Measurements from ENCODE around the gene GPATCH2.
"Not testable (repeated sequence)": the region's sequence is repeated elsewhere in the genome, so short reads cannot be mapped to it uniquely, and the experiment has no call there.

GPATCH2 gene

DNA sequence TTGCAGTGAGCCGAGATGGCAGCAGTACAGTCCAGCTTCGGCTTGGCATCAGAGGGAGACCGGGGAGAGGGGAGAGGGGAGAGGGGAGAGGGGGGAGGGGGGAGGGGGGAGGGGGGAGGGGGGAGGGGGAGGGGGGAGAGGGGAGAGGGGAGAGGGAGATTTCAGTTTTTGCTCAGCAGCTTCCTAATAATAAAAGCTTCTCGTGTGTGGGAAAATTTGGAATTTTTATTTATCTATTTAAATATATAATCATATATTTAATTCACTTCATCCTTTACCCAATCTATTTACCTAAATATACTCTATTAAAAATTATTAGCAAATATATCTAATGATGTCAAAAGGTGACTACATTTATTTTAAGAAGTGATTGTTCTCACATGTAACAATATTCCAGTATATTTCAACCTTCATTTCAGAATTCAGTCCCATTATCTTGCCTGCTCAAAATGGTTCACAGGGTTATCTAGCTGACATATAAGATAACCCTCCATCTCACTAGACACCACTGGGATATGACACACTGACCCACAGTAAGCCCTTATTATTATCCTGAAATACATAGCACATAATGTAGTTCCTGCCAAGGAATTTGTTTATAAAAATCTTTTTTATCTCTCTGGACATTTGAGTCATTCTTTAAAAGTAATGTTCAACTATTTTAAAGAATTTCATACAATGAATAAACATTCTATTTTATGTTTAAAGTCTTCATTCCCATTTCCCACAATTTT is 105.9 kb downstream of the GPATCH2 start:
- DNase-seq: no peak

DNA sequence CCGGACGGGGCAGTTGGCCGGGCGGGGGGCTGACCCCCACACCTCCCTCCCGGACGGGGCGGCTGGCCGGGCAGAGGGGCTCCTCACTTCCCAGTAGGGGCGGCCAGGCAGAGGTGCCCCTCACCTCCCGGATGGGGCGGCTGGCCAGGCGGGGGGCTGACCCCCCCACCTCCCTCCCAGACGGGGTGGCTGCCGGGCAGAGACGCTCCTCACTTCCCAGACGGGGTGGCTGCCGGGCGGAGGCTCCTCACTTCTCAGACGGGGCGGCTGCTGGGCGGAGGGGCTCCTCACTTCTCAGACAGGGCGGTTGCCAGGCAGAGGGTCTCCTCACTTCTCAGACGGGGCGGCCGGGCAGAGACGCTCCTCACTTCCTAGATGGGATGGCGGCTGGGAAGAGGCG is 107.0 kb downstream of the GPATCH2 start:
- not testable (repeated sequence) for DNase-seq

DNA sequence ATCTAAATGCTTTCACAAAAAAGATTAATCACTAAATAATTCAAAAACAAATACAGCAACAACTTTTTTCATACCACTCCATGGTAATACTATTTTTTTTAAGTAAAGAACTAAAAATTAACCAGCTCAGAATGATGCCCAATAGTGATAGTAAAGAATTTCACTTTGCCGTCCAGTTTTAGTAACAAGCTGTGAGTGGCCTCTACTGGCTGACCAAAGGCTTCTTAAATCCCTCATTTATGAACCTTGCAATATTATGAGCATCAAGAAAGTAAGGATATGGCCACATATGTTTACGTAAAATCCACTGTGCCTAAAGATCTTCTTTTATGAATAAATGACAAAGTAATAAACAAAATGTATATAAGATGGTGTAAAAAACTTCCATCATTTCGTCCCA is 108.6 kb downstream of the GPATCH2 start:
- no peak for DNase-seq

DNA sequence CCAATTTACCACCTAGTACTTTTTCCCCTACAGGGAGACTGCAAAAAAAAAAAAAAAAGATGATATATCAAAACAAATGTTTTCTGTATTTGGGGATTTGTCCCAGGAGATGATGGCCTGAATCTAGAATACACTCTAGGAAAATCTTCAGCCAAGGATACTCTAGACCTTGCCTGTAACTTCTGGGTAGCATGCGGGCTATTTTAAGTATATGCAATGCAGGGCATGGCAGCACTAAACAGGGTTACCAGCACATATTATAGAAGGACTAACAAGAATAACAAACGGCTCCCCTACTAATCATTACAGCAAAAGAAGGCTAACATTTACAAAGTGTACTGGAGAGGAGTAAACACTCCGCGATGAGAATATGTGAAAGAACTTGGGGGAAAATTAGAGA is 109.6 kb downstream of the GPATCH2 start:
- DNase-seq: no peak

DNA sequence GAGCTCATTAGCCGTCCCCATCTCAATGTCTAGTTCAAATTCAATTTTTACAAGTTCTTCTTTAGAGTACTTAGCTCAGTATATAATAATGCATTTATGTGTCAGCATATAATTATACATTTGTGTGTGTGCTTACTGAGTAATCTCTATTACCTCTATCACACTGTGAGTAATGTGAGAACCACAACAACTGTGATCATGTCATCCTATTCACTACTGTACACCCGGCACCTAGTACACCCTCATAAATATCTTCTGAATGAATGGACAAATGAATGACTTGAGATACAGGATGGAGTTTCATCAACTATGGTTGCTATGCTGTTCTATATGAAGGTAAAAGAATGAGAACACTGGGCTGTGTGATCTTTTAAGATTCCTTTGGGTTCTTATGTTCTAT is 124.0 kb downstream of the GPATCH2 start:
- no peak for DNase-seq

DNA sequence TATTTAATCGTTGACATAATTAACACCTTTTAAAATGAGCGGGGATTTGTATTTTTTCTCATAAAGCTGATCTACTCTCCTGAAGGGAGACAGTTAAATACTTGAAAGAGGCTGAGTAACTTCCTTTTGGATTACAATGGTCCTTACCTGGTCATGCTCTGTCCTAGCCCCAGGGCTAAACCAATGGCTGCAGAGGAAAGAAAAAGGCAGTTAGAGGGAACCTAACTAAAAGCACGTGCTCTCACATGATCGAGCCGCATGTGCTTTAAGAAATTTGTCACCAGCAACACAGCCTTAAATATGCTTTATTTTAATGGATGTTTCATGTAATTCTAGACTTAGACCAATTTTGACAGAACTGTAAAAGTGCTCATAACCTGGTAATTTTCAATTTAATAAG is 132.7 kb downstream of the GPATCH2 start:
- DNase-seq: no peak

DNA sequence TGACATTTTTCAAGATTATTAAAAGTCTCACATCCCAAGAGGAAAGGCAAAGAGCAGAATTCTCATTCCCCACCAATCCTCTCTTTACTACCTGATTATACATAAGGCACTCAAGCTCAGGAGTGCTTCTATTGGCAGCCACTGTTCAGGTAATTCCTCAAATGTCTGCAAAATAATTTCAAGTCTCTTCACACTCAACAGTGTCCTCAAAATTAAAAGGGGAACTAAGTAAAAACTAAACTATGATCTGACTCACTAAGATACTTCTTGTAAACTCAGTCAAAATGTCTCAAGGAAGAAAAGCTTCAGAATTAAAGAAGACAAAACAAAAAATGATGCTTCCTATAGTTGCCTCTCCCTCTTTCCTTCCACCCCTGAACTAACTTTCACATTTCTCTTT is 135.6 kb downstream of the GPATCH2 start:
- no peak for DNase-seq

DNA sequence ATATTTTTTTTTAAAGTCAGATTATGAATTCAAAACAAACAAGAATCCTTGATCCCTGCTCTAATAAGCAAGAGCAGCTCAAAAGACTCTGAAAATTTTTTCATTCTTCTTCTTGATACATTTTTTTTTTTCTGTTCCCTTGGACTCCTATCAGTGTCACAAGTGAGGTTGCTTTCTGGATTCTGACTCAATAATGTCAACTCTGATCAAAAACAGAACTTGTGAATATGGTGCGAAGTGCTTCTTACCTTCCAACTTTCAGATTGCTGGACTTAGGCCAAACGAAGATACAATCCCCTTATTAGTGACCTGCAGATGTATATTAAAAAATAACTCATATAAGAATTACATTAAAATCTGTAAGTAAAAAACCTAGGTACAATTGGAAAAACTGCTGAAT is 136.1 kb downstream of the GPATCH2 start:
- DNase-seq: no peak

DNA sequence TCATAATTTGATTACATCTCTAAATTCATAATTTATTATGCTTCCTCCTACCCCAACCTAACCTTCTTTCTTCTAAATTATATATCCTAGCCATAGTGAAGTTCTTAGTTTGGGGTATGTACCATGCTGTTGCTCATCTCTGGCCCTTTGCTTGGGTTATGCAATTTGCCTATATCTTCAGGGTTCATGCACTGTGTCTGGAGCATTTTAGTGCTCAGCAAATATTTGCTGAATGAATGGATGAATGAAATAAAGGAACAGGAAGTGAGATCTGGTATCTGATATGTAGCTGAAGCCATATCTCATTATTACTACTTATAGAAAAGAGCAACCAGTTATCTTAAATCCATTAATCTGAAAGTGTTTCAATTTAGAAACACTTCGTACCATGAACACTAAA is 137.6 kb downstream of the GPATCH2 start:
- DNase-seq: no peak

DNA sequence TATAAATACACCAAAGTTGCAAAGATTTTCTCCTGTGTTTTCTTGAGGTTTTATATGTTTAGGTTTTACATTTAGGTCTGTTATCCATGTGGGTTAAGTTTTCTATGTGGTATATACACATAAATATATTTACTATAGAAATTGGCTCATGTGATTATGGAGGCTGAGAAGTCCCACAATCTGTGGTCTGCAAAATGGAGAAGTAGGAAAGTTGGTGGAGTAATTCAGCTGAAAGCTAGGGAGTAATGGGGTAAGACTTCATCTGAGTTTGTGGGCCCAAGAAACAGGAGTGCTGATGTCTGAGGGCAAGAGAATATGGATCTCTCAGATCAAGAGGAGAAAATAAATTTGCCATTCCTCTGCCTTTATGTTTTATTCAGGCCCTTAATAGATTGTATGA is 146.0 kb downstream of the GPATCH2 start:
- no peak for DNase-seq

DNA sequence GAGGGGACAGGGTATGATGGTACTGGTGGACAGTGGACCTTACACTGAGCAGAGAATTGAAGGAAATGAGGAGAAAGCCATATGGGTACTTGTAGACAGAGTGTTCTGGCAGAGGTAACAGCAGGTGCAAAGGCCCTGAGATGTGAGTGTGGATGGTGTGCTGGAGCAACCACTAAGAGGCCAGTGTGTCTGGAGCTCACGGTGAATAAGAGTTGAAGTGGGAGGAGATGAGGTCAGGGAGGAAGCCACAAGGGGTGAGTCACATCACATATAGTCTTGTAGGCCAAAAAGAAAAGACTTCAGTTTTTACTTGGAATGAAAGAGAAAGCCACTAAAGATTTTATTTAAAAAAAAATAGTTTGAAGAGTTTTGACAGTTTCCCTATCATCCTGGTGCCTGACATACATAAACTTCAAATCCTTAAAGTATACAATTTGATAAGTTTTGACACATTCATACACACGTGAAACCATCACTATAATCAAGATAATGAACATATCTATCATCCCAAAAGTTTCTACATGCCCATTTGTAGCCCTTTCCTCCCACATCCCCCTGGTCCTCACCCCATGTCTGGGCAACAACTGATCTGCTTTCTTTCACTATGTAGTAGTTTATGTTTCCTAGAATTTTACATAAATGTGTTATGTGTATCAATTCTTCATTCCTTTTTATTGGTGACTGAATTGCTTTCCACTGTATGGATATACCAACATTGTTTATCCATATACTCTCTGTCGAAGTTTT is 148.4 kb downstream of the GPATCH2 start:
- DNase-seq: no peak

DNA sequence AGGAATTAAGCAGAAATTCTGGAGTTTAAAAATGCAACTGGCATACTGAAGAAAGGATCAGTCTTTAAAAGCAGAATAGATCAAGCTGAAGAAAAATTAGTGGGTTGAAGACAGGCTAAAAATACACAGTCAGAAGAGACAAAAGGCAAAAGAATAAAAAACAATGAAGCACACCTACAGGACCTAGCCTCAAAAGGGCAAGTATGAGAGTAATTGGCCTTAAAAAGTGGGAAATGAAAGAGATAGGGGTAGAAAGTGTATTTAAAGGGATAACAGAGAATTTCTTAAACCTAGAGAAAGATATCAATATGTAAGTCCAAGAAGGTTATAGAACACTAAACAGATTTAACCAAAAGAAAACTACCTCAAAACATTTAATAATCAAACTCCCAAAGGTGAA is 152.4 kb downstream of the GPATCH2 start:
- no peak for DNase-seq

DNA sequence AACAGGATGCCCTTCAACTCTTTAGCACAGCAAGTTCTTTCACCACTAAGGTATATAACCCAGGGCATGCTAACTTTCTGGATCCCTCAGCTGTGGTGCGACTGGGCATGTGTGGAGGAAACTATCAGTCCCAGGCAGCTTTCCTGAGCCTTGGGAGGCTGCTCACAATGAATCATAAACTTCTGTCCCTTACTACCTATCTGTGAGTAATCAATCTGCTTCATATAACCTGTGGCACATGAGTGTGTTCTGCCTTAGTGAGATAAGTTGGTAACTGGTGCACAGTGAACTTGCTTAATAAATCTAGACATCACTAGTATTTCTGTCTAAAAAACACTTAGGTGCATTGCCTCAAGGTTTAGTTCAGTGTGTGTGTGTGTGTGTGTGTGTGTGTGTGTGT is 158.0 kb downstream of the GPATCH2 start:
- DNase-seq: no peak

DNA sequence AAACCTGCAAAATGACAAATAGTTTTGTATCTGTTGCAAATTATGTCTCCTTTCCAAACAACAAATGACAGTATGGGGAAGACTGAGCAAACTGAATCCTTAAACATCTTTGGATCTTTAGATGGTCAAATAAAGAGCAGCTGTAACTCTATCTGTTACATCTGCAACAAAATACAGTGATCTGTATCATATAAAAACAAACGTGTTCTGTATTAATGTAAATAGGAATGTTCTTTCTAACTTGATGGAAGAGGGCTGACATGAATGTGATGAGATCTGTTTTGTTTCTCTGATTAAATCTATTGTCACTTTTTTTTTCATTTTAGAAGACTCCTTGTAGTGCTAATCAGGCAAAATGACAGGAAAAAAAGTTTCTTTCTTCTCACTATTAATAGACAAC is 159.5 kb downstream of the GPATCH2 start:
- DNase-seq: no peak

DNA sequence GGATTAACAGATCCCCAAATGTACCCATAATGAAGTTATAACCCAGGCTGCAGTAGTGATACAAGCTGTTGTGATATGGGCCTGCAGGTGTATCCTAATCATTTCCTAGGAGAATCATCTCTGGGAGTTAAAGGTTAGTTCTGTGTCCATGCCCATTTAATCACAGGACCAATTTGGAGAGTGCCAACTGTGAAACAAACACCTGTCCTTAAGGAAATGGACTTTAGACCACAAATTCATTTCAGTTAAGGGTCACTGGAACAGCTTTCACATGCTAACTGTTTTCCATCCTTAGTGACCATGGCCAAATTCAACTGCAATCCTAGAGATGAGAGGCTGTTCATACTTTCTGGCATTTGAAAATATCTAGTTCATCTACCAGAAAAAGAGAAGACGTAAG is 160.9 kb downstream of the GPATCH2 start:
- DNase-seq: no peak

DNA sequence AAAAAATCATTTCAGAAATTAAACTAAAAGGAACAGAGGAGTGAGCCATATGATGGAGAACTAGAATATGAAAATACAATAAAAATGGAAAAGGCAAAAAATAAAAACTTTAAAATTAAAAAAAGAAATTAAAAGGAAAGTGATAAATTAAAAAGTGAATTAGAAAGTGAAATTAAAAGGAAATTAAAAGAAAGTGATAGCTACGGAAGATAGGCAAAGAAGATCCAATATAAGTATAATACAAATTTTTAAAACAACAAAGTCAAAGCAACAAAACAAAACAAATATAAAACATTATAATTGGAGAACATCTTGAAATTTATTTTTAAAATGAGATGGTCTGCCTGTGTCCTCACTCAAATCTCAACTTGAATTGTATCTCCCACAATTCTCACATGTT is 165.8 kb downstream of the GPATCH2 start:
- DNase-seq: no peak

DNA sequence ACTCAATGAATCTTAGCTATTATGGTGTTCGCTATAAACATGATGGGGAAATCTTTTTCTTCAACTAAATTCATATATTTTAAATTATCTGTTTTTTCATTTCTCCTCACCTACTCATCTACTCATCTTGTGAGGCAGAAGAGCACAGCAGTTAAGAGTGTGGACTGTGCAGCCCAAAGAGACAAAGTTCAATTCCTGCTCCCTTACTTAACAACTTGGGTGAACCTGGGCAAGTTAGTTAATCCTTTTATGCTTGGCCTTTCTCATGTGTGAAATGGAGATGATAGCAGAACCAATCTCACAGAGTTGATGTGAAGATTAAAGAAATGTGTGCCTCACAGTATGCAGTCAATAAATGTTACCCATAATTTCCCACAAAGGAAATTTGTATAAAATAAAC is 168.2 kb downstream of the GPATCH2 start:
- no peak for DNase-seq

DNA sequence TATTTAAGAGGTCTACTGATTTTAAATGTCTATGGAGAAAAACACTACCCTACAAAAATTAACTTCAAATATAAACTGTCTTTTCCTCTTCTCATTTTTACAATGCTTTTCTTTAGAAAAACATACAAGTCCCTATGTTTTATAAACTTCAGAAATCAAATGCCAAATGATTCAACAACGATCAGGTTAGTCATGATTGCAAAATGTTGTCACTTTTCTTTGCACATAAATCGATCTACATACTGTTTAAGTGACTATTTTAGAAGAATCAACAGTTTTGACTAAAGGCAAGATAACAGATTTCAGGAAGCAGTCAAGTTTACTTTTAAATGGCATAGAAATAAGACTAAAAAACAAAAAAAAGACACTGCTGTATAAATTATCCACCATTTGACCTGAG is 168.7 kb downstream of the GPATCH2 start:
- DNase-seq: no peak

DNA sequence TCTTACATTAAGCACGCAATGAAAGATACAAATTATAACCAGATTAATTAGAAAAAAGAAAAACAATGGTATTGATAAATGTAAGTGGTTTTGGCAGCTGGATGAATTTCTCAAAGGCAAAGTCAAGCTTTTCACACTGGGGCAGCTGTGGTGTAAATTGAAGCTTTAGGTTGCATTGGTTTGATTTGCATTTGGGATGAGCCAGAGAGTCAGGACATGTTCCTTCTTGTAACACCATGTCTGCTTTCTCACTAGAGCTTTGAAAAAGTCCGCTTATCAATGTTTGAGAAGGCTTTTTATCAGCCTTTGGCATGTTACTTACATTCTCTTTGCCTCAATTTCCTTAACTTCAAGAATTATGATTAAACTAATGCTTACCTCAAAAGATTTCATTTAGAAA is 173.9 kb downstream of the GPATCH2 start:
- DNase-seq: no peak

DNA sequence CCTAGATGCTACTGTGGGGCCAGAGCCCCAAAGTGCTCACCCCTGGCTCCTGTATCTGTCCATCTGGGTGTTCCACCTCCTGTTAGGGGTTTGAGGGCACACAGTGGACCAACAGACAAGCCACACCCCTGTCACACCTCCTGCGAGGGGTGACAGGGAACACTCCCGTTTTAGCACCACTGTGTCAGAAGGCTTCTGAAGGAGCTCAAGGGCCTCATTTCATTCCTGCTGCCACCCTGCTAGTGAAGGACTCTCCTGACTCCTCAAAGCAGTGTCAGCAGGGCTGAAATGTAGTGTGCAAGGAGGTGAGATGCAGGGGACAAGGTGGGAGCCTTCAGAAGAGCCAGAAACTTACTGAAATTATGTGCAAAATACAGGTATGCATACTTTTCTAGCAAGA is 174.6 kb downstream of the GPATCH2 start:
- no peak for DNase-seq

DNA sequence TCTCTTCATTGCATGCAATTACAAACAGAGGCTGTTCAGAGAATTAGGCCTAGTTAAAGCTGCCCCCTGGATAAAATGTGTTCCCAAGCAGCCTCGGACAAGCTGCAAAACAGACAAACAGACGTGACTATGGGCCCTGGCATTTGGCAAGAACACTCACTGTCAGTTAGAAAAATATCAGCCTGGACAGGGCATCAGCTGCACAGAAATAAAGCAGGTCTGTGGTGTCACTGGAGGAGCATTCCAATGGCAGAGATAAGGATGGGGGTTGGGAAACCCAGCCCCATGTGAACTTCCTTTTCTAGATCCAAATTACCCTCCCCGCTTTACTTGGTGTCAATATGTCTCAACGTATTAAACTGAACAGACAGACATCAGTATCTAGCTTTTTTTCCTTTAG is 177.1 kb downstream of the GPATCH2 start:
- DNase-seq: no peak

DNA sequence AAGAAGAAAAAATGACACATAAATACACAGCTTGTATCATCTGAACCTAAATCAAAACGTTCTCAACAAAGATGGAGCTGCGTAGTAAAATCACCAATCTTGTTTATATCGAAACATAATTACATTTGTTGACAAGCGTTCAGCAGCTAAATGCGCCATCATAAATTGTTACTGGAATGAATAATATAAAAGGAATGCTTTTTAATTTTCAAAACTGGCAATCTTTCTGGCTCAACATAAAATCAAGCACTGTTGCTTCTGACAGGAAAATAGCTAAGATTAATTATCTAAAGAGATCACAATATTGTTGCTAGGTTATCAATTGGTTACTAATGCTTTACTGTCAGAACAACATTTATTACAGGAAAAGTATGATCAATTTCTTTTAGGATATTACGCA is 181.5 kb downstream of the GPATCH2 start:
- no peak for DNase-seq

DNA sequence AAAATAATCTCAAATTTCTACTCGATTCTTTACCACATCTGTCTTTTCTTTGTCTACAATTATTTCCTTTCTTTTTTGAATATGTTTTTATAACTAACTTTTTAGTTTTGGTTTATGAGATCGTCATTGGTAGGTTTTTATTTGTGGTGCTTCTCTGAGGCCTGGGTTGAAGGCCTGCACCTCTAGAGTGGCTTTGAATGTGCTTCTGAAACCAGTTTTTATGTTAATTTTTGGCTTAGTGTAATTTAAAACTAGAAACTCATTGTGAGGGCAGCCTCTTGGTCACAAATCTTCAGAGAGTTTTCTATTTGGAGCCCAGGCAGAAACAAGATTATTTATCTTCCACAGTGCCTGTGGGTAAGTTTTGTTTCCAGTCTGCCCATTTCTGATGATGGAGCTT is 187.0 kb downstream of the GPATCH2 start:
- DNase-seq: no peak

DNA sequence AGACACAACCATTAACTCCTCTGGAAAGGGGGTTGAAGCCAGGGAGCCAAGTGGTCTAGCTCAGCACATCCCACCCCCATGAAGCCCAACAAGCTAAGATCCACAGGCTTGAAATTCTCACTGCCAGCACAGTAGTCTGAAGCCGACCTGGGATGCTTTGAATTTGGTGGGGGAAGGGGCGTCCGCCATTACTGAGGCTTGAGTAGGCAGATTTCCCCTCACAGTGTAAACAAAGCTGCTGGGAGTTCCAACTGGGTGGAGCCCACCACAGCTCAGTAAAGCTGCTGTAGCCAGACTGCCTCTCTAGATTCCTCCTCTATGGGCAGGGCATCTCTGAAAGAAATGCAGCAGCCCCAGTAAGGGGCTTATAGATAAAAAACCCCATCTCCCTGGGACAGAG is 193.5 kb downstream of the GPATCH2 start:
- DNase-seq: no peak

DNA sequence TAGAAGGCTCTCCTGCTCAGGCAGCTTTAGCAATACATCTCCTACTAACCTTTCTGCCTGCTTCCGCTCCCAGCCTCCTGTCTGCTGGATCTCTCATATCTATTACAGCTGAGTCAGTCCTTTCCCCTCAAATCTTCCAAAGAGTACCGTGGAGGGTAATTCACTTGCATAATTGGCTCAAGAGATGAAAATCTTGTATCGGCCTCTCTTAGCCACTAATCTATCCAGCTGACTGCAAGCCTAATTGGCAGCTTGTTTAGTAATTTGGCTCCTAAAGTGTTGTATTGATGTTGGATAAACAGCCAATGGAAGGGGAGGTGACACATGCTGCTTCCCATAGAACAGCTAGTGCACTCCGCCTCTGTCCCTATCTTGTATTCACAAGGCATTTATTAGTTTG is 195.7 kb downstream of the GPATCH2 start:
- no peak for DNase-seq

All from NCI-H2107 (cell line).